Body of pancreas (tissue), 4 donors: ENCODE results near the gene TSNAX. TPM values are rescaled to one million over a fixed set of nuclear protein-coding genes. Genes with fewer than 3 reads are reported as not detected.

ENCODE experiments used
- ATAC-seq: fragments of 150-250 bp; one replicate; pipeline ENCODE4 v1.9.1; 2016
- DNase-seq, 4 donors: peaks; one replicate each; pipeline ENCODE4 v3.0.0-alpha.2; 2019
- H3K27ac ChIP-seq, 4 donors: fragments of 200-600 bp; sonication (generic); 1 replicate in 3 of 4; 2 replicates in 1 of 4; pipeline versions ENCODE4 v1.5.1 to v1.6.1; 2016 to 2019; ENCODE audit warnings: mild to moderate bottlenecking in 1 of 4, mixed read lengths in 1 of 4, moderate library complexity in 1 of 4
- H3K27me3 ChIP-seq, 2 donors: fragments of 200-600 bp; sonication (generic); one replicate each; pipeline ENCODE4 v1.6.0; 2016; ENCODE audit warnings: mild to moderate bottlenecking in 1 of 2
- H3K36me3 ChIP-seq, 2 donors: fragments of 200-600 bp; sonication (generic); replicated peaks in 1 of 2; 2 replicates each; pipeline ENCODE4 v1.5.1; 2016; ENCODE audit warnings: low read depth in 2 of 2; ENCODE audit not compliant: insufficient read depth in 1 of 2
- H3K4me1 ChIP-seq: fragments of 200-600 bp; sonication (generic); one replicate; pipeline ENCODE4 v1.6.0; 2016
- H3K4me3 ChIP-seq, 2 donors: fragments of 200-600 bp; sonication (generic); 1 replicate in 1 of 2; 2 replicates in 1 of 2; pipeline ENCODE4 v1.5.1; 2016 to 2019
- H3K9me3 ChIP-seq, 3 donors: fragments of 200-600 bp; sonication (generic); 1 replicate in 2 of 3; 2 replicates in 1 of 3; pipeline ENCODE4 v1.5.1; 2016
- POLR2A ChIP-seq, 3 donors: fragments of 450-650 bp; IDR thresholded peaks; one replicate each; pipeline ENCODE4 v1.6.1; 2016; ENCODE audit warnings: antibody characterized with exemption in 3 of 3, mild to moderate bottlenecking in 2 of 3
- WGBS, 2 donors: methylation state at CpG; one replicate each; pipeline ENCODE4 v1.1.5; 2017; 5-methylcytosine and 5-hydroxymethylcytosine counted together
- intact Hi-C: fragments of 100-400 bp; cut with DNase I; formaldehyde crosslinking; loops from one replicate; pipeline ENCODE4 v1.15.1; 2023
- total RNA-seq, 2 donors: library from RNA; depleted of rRNA; stranded (reverse); fragments of >200 nt; gene quantifications; one replicate each; pipeline ENCODE4 v1.1.0, GENCODE V29; 2016
- TF ChIP-seq, protein P1 (sequence below), 7 experiments: fragments of 450-650 bp in 4 of 7; fragments of 200-600 bp in 3 of 7; sonication (generic) in 3 of 7; IDR thresholded peaks; one replicate each; pipeline ENCODE4 v1.5.1; 2016 to 2019; ENCODE audit warnings: antibody characterized with exemption in 7 of 7

The TSNAX gene
- total RNA-seq, 2 donors from 2014 or later = 4.0 to 11.9 TPM

DNA sequence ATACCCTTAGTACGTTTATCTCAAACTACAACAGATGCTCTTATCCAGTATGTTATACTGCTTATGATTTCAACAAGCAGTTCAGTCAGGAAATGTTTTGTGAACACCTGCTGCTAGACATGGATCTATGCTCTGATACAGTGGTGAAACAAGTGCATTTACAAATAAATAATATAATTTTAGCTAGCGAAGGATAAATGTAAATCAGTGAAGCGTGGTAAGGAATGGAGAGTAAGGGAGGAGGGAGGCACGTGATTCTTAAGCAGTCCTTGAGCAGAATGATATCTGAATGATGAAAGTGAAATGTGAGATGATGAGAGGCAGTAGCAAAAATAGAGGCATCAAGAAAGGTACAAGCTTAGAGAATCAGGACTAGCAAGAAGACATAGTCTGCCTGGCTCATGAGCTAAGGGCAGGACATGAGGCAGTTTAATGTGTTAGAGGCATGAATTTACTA is 6.3 kb downstream of the TSNAX start:
- DNase-seq (no peak), ATAC-seq (no peak)
- H3K36me3 ChIP-seq = peaks cover 0 to 1% of the 10 kb centered on the region in 2 donors
- H3K4me3 ChIP-seq = no peak overlapping the region
- no peaks in the 10 kb centered on the region for H3K27me3 ChIP-seq
- no peak for TF ChIP-seq POLR2A (IDR thresholded peaks at IDR 0.05)
- TF ChIP-seq, protein P1, sequence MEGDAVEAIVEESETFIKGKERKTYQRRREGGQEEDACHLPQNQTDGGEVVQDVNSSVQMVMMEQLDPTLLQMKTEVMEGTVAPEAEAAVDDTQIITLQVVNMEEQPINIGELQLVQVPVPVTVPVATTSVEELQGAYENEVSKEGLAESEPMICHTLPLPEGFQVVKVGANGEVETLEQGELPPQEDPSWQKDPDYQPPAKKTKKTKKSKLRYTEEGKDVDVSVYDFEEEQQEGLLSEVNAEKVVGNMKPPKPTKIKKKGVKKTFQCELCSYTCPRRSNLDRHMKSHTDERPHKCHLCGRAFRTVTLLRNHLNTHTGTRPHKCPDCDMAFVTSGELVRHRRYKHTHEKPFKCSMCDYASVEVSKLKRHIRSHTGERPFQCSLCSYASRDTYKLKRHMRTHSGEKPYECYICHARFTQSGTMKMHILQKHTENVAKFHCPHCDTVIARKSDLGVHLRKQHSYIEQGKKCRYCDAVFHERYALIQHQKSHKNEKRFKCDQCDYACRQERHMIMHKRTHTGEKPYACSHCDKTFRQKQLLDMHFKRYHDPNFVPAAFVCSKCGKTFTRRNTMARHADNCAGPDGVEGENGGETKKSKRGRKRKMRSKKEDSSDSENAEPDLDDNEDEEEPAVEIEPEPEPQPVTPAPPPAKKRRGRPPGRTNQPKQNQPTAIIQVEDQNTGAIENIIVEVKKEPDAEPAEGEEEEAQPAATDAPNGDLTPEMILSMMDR (IDR thresholded peaks at IDR 0.05) = no peak
- peaks cover 20% of the 10 kb centered on the region for H3K4me1 ChIP-seq
- no peak overlapping the region for H3K27ac ChIP-seq
- no peaks in the 10 kb centered on the region for H3K9me3 ChIP-seq
- intact Hi-C loops = no loop called here
- 55 to 58% methylated on average over 4 of the region's 4 CpGs for WGBS, 2 donors

DNA sequence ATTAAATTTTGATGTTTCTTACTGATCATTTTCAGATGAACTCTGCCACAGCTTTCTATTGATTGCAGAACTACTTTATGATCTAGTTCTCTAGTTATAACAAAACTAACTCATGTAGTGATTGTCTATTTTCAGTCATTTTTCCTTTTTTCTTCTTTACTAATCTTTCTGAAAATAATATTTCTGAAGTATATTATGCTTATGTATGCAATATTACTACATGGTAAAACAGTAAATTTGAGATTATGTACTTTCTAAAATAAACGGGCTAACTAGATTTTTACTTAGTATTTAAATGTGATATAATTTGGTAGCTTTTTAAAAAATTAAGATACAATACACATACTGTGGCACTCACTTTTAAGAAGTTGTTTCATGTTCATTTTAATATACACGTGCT is 7.6 kb downstream of the TSNAX start:
- intact Hi-C loops = no loop called here
- Histone ChIP-seq H3K27ac (no peak overlapping the region), H3K4me1 (peaks cover 6% of the 10 kb centered on the region), H3K27me3 (no peaks in the 10 kb centered on the region), H3K9me3 (no peaks in the 10 kb centered on the region), H3K4me3 (no peak overlapping the region), H3K36me3 (peaks cover 0 to 1% of the 10 kb centered on the region in 2 donors)
- no peak for DNase-seq
- no peak for TF ChIP-seq POLR2A (IDR thresholded peaks at IDR 0.05)
- TF ChIP-seq, protein P1 (IDR thresholded peaks at IDR 0.05) = no peak
- ATAC-seq = no peak
- WGBS, 2 donors = 79 to 92% methylated on average over 2 of the region's 2 CpGs

DNA sequence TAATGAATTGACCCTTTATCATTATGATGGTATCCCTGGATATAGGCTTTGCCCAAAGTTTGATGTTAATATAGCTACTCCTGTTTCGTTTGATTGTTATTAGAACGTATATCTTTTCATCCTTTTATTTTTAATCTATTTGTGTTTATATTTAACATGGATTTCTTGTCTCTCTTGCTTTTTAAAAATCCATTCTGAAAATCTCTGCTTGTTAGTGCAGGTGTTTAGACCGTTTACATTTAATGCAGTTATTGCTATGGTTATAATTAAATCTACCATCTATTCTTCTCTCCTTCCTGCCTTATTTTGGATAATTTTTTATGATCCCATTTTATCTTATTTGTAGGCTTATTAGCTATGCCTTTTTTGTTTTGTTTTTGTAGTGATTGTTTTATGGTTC is 12.4 kb downstream of the TSNAX start:
- H3K4me3 ChIP-seq = no peak overlapping the region
- H3K27ac ChIP-seq = no peak overlapping the region
- no peak for ATAC-seq
- peaks cover 9% of the 10 kb centered on the region for H3K4me1 ChIP-seq
- peaks cover 0 to 8% of the 10 kb centered on the region in 2 donors for H3K36me3 ChIP-seq
- H3K27me3 ChIP-seq = no peaks in the 10 kb centered on the region
- no peaks in the 10 kb centered on the region for H3K9me3 ChIP-seq
- intact Hi-C loops = no loop called here
- no peak for TF ChIP-seq POLR2A (IDR thresholded peaks at IDR 0.05)
- TF ChIP-seq, protein P1 (IDR thresholded peaks at IDR 0.05) = no peak
- WGBS, 2 donors = 93 to 96% methylated on average over 3 of the region's 3 CpGs
- no peak for DNase-seq

- TF ChIP-seq, protein P1 (IDR thresholded peaks at IDR 0.05) = no peak
- no peak for TF ChIP-seq POLR2A (IDR thresholded peaks at IDR 0.05)
- no peak for DNase-seq
- Histone ChIP-seq H3K27ac (no peak overlapping the region), H3K9me3 (no peaks in the 10 kb centered on the region), H3K4me1 (peaks cover 9% of the 10 kb centered on the region), H3K36me3 (peaks cover 0 to 8% of the 10 kb centered on the region in 2 donors), H3K4me3 (no peak overlapping the region), H3K27me3 (no peaks in the 10 kb centered on the region)
- 87 to 90% methylated on average over 2 of the region's 2 CpGs for WGBS, 2 donors
- ATAC-seq = no peak
- intact Hi-C loops = no loop called here
Observed at GRCh38 chr1:231541842-231542241, 13.4 kb downstream of the TSNAX start.

GRCh38 chr1:231544943-231545592 is 16.6 kb downstream of the TSNAX start:
- ATAC-seq = no peak
- peaks cover 0 to 8% of the 10 kb centered on the region in 2 donors for H3K36me3 ChIP-seq
- H3K4me1 ChIP-seq = peaks cover 9% of the 10 kb centered on the region
- no peaks in the 10 kb centered on the region for H3K27me3 ChIP-seq
- no peak overlapping the region for H3K27ac ChIP-seq
- WGBS, 2 donors = 48 to 50% methylated on average over 4 of the region's 4 CpGs
- no peak for DNase-seq
- intact Hi-C loops = no loop called here
- H3K9me3 ChIP-seq = no peaks in the 10 kb centered on the region
- H3K4me3 ChIP-seq = no peak overlapping the region
- TF ChIP-seq POLR2A (IDR thresholded peaks at IDR 0.05) = no peak
- TF ChIP-seq, protein P1 (IDR thresholded peaks at IDR 0.05) = no peak
